HTR-8/SVneo (cell line): Measurements from ENCODE around the gene FRMD4A.
A peak's percentile ranks its signal among the peaks of the same experiment; 100 is the strongest.

ENCODE experiments used
- DNase-seq: peaks from one replicate; pipeline ENCODE4 v3.0.0; 2011; ENCODE audit warnings: low spot score, mixed read lengths; ENCODE audit not compliant: insufficient read length
- FAIRE-seq: peaks from 2 replicates; lab custom pipeline; 2011; peaks lifted over from hg19 to GRCh38; lab: Jason Lieb, UNC

FRMD4A gene

DNA sequence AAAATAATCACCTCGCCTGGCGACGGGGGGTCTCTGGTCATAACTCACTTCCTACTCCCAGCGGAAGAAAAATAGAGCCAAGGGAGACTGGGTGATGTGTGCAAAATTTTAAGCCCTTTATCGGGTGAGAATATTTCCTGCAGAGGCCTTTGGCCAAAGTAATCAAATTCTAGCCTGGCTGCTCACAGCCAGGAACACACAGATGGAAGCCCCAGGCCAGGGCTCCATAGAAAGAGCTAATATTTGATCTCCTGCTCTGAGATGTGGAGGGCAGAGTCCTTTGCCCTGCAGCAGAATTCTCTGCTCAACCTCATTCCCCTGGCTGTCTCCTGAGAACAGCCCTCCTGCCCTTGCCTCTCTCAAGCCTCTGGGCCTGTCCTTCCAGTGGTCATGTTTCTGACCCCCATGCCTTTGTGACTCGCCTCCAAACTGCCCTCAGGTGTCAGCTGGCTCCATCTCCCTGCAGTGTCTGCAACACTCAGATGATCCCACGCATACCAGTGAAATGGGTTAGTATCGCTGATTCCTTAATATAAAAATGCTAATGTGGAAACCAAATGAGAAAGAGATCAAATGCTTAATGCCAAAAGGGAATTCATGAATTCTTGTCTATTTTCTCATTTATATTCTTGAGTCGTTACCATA, 34.5 kb downstream of the FRMD4A start:
- DNase-seq (no peak), FAIRE-seq (no peak)

- no peak for FAIRE-seq
Measured at GRCh38 chr10:14294347-14295059, 36.2 kb downstream of the FRMD4A start.

DNA sequence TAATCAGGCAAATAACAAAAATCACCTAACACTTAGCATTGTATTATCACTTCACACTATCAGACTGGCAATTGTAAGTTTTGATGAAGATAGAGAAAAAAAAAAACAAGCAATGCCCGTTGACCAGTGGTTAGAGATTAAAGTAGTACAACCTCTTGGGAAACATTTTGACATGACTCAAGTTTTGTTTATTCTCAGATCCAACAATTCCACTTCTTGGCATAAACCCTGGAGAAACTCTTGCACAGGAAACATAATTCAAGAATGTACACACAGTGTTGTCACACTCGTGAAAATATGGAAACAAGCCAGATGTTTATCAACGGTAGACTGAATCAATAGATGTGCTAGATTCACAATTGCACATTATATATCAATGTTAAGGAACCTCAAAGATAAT, 37.2 kb downstream of the FRMD4A start:
- DNase-seq (no peak), FAIRE-seq (no peak)

More at GRCh38 chr10:14294347-14295059, 36.2 kb downstream of the FRMD4A start:
- no peak for DNase-seq

GRCh38 chr10:14291296-14291695, 39.4 kb downstream of the FRMD4A start:
- no peak for FAIRE-seq
- no peak for DNase-seq

DNA sequence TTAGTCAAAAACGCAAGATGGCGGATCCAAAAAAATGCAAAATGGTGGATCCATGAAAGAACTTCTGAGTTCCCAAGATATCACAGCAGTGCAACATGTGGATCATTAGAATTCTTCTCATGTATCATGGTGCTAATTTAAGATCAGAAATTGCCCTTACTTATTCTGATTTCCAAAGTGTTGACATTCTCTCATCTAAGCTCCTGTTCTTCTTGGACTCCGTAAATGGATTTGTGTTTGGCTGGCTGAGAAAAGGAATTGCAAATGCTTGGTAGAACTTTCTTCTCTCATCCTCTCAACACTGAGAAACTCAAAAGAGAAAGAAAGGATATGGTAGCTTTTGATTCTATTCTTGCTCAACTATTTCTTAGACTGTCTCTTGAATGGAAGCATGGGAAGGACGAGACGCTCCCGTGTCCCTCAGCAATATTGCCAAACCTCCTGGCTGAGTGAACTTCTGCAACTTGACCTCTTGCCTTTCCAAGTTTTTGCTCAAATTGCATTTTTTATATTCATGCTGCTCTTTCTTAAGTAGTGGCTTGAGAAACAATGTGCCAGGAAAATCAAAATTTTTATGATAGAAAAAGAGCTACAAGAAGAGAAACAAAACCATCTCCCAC, 44.7 kb downstream of the FRMD4A start:
- no peak for FAIRE-seq
- DNase-seq, result no peak

DNA sequence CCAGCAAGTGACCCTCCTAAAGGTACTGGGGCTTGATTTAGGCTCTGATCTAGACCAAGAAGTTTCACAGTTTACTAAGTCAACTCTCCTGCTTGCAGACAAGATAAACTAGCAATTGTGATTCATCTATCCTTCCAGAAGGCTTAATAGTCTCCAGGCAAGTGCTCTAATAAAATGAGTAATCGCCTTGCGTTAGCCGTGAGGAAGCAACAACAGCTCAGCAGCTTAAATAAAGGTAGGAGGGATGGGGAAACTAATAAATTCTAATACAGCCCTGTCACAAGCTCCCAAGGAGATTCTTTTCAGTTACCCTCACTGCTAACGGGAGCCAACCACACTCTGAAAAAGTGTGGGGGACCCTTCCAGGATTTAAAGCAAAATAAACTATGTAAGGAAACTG, 48.4 kb downstream of the FRMD4A start:
- no peak for FAIRE-seq
- DNase-seq, result peak; percentile 15

GRCh38 chr10:14278533-14278932, 52.2 kb downstream of the FRMD4A start:
- FAIRE-seq (no peak), DNase-seq (no peak)

DNA sequence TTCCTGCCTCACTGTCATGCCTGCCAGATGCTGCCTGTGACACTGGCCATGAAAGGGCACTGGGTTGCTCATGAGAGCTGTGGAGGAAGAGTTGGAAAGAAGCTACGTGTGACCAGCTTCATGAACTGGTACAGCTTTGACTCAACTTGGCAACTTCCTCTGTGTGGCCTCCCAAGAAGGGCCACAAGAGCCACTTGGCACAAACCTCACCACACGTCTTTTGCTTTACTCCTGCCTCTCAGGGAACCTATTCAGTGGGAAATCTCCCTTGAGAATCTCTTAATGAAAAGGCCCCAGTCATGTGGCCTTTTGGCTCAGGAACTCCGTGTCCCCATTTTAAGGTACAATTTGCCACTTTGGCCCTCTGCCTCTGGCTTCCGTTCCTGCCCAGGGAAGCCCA, 54.5 kb downstream of the FRMD4A start:
- FAIRE-seq (no peak), DNase-seq (no peak)

- DNase-seq, result no peak
- FAIRE-seq, result no peak
Measured at GRCh38 chr10:14271621-14272020, 59.1 kb downstream of the FRMD4A start.

- FAIRE-seq, result no peak
Measured at GRCh38 chr10:14270370-14270769, 60.4 kb downstream of the FRMD4A start.

GRCh38 chr10:14265709-14266108, 65.0 kb downstream of the FRMD4A start:
- no peak for FAIRE-seq
- DNase-seq, result no peak

More at GRCh38 chr10:14270370-14270769, 60.4 kb downstream of the FRMD4A start:
- no peak for DNase-seq

- no peak for FAIRE-seq
- DNase-seq, result no peak
Measured at GRCh38 chr10:14262836-14263425, 67.8 kb downstream of the FRMD4A start.

DNA sequence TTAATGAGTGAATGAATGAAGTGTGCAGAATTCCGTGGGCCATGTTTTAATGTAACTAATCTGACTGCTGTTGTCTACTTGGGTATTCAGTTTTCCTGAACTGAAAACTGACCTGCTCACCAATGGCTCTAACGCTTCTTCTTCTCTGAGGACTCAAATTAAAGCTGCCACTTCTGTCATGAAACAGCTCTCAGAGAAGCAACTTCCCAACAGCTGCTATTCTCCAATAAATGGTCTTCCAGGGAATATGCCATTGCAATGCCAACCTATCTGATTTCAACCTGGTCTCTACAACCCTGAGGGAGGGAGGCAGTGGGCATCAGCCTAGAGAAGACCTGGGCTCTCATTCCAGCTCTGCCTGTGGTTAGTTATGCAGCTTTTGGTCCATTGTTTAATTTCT, 69.4 kb downstream of the FRMD4A start:
- no peak for FAIRE-seq
- DNase-seq, result no peak

DNA sequence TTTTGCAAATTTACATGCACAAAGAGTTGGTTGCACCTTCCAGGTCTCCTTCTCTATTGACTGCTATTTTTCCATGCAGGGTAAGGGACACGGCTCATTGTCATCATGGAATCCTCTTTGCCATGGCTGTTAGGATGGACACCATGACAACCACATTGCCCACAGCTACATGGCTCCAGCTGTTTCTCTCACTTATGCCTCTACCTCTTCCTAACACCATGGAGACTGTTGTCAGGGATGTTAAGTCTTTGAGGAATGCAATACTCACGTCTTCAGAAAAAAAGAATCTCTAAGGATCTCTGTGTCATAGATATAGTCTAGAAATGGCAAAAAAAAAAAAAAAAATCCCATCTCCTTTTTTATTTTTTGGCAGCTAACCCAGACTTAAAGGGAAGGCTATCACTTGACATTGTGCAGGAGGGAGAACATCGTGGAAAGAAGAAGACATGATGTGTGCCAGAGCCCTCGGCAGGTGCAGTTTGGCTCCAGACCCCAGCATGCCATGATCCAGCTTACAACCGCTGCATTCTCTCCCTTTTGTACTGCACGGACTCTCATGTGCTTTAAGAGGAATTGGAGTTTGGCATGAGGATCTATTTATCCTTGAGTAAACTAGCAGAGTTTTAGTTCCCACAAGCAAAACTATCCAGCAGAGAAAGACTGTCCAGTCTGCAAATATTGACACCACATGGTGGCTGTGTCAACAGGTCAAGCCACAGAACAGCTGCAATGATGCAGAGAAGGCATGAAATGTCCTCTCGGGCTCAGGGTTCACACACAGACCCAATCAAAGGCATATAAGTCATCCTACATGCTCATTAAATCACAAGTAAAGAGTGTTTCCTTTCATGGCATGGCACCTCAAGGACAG, 70.8 kb downstream of the FRMD4A start:
- DNase-seq, result no peak
- FAIRE-seq, result no peak

- no peak for FAIRE-seq
- no peak for DNase-seq
Measured at GRCh38 chr10:14254368-14254767, 76.4 kb downstream of the FRMD4A start.

DNA sequence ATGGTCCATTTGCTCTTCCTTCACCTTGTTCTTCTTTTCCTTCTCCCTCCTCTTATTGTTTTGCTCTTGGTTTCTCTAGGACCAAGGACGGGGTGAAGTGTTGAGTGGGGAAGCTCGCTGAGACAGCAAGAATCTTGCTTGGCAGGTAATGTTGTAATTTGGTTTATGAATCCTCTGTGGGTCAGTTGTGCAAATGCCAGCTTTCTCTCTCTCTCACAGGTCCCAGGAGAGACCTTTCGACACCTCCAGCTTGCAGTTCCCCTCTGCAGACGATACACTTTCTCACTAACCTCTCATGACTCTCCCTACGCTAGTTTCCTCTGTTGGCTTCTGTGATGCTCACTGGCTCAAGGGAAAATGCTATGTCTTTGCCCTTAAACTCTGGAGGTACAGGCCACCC, 77.0 kb downstream of the FRMD4A start:
- DNase-seq (no peak), FAIRE-seq (no peak)

DNA sequence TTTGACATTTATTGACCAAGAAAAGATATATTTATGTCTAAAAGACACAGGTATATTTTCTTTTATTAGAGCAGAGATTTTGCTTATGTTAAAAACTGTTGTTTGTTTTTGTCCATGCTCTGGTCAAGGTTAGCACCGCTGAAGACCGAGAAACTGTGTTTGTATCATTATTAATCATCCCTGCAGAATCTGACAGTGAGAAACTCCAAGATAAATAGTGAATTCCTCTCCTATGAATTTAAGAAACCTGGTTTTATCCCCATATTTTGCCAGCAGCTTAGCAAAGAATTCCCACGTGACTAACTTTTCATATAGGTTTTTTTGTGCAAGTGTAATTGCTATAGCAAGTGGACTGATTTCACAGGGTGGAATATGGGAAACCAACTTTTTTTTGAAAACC, 77.6 kb downstream of the FRMD4A start:
- no peak for FAIRE-seq
- DNase-seq, result no peak

DNA sequence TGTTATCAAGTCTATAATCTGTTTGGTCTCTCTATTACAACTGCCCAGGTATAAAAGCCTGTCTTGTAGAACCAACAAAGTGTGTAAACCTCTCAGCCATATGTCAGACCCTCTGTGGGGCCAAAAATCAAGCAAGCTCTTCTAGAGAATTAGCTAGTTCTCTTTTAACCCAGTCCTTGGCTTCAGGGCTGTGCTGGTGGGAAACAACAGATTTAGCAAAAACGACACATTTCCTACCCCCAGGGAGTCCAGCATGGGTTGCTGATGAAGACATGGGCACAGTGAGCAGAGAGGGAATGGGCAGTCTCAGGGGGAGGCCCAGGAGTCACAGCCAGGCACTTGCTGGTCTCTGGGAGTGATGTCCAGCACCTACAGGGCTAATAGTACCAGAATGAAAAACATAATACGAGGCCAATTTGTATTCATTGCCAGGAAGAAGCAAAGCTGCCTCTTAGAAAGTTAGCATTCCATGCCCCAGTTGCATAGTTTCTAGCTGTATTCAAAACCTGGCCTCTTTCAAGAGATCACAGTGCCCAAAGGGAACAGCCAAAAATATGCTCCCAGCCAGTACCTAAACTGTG, 80.1 kb downstream of the FRMD4A start:
- FAIRE-seq (no peak), DNase-seq (no peak)

DNA sequence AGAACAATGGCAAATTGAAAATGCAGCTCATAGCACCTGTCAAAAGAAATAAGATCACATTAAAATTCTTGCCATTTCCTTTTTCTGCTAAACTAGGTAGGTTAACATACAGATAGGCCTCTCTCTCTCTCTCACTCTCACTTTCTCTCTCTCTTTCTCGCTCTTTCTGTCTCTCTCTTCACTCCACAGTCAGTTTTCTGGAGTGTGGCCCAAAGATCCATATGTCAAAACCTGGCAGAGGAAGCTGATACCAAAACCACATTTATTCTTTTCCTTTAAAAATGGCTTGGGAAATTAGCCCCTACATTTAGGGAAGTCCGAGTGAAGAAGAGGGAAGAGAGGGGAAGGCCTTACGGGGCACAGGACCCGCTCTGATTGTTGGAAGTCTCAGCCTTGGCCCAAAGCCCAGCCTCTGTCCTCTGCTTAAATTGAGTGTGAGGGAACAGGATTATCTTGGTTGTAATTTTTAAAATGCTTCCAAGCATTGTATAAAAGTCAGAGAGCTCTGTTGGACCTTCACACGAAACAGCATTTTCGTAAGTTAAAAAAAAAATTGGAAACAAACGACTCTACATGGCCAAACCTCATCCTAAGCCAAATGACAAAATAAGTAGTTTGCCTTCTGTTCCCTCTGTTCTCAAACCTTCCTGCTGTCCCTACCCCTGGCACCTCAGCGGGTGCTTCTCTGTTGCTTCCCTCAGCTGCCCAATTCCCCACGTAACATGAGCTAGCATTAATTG, 83.2 kb downstream of the FRMD4A start:
- no peak for FAIRE-seq
- DNase-seq, result no peak
